Measurements from ENCODE around the gene PLEK2.
"Not testable (repeated sequence)": the region's sequence is repeated elsewhere in the genome, so short reads cannot be mapped to it uniquely, and the experiment has no call there.

Gene PLEK2

GRCh38 chr14:67358924-67359774 is 52.8 kb downstream of the PLEK2 start:
- DNase-seq, result peak in 2 of 3 donors; percentile 19 to 20

- DNase-seq, result peak; percentile 28 to 51 (median 41)
Observed at GRCh38 chr14:67357969-67358354, 54.0 kb downstream of the PLEK2 start.

GRCh38 chr14:67357186-67357968 is 54.6 kb downstream of the PLEK2 start:
- DNase-seq, result peak in 2 of 3 donors; percentile 19 to 37

DNA sequence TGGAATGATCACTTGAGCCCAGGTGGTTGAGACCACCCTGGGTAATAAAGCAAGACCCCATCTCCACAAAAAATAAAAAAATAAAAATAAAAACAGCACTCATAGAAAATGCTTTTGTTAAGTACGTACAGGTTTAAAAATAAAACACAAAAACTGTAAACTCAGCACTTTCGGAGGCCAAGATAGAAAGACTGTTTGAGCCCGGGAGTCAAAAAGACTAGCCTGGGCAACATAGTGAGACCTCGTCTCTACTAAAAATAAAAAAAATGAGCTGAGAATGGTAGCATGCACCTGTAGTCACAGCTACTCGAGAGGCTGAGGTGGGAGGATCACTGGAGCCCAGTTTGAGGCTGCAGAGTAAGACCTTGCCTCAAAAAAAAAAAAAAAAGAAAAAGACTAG is 59.9 kb downstream of the PLEK2 start:
- peak in 1 of 3 donors; percentile 5 for DNase-seq

DNA sequence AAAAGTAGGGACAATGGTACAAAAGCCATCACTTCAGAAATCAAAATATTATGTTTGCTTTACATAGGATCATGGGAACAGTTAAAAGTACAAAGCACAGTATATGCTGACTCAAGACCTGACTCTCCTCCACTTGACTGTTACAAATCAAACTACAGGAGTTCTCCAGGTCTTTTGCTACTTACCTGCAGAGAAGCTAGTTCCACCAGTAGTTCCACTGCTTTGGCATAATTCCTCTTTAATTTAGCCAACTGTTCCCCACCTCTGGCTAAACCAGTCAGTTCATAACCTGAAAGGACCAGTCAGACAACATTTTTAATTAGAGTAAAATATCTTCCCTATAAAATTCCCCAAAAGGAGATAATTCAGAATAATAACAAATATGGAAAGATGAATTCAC is 66.4 kb downstream of the PLEK2 start:
- DNase-seq, result peak in 1 of 3 donors; percentile 15

DNA sequence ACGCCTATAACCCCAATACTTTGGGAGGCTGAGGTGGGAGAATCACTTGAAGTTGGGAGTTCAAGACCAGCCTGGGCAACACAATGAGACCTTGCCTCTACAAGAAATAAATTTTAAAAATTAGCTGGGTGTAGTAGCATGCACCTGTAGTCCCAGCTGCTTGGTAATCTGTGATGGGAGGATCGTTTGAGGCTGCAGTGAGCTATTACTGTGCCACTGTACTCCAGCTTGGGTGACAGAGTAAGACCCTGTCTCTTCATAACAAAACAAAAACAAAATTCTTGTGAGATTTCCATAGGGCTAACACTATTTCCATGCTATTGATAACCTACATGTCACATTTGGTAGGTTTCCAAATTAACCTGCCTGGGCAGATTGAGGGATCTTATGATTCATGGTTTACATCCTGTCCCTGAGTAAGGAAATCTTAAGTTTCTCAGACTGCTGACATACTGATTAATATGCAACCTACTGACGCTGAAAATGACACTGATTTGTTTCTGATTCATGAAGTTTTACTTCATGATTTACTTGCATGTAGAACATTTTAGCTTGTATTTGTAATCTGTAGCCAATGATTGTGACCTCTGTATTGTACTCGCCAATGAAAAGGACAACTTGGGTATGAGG is 68.2 kb downstream of the PLEK2 start:
- DNase-seq, result peak in 1 of 3 donors; percentile 5

DNA sequence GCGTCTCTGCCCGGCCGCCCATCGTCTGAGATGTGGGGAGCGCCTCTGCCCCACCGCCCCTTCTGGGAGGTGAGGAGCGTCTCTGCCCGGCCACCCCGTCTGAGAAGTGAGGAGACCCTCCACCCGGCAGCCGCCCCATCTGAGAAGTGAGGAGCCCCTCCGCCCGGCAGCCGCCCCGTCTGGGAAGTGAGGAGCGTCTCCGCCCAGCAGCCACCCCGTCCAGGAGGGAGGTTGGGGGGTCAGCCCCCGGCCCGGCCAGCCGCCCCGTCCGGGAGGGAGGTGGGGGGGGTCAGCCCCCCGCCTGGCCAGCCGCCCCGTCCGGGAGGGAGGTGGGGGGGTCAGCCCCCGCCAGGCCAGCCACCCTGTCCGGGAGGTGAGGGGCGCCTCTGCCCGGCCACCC is 70.7 kb downstream of the PLEK2 start:
- DNase-seq, result not testable (repeated sequence)

All from suppressor macrophage treated with lipopolysaccharide for 1 hour (primary cell).